HepG2 (cell line): ENCODE results near the gene THADA.

Experiments
- BHLHE40 ChIP-seq: IDR thresholded peaks from 2 replicates; pipeline ENCODE4 v1.6.1; 2011; ENCODE audit warnings: low read length, improper control_type of control experiment
- CEBPB ChIP-seq: IDR thresholded peaks from 2 replicates; pipeline ENCODE4 v1.6.1; 2011; ENCODE audit warnings: low read depth, low read length, improper control_type of control experiment, borderline replicate concordance
- CREB1 ChIP-seq, 2 experiments: fragments of 450-650 bp in 1 of 2; IDR thresholded peaks; 2 replicates each; pipeline ENCODE4 v1.6.1; 2016 to 2017; ENCODE audit warnings: control low read depth in 1 of 2, mild to moderate bottlenecking in 1 of 2, missing compliant biosample characterization in 1 of 2, missing genetic modification characterization in 1 of 2
- FOXA3 ChIP-seq: IDR thresholded peaks from 2 replicates; pipeline ENCODE4 v1.6.1; 2016; ENCODE audit warnings: missing genetic modification reagents, missing compliant biosample characterization
- MAFK ChIP-seq, 2 experiments: IDR thresholded peaks in 1 of 2; conservative IDR thresholded peaks in 1 of 2; 2 replicates each; pipeline ENCODE4 v1.6.1; 2011; ENCODE audit warnings: improper control_type of control experiment in 2 of 2, low read length in 2 of 2
- NFE2 ChIP-seq: sonication (generic); formaldehyde crosslinking; IDR thresholded peaks from 2 replicates; pipeline ENCODE4 v1.4.0; 2020; ENCODE audit warnings: missing genetic modification reagents
- NFIC ChIP-seq: IDR thresholded peaks from 2 replicates; pipeline ENCODE4 v1.6.1; 2012; ENCODE audit warnings: mild to moderate bottlenecking, low read length, inconsistent platforms
- POLR2AphosphoS5 ChIP-seq: IDR thresholded peaks from 2 replicates; pipeline ENCODE4 v1.6.1; 2012; ENCODE audit warnings: low read depth, low read length
- ZNF441 ChIP-seq: sonication (generic); formaldehyde crosslinking; IDR thresholded peaks from 2 replicates; pipeline ENCODE4 v1.7.0; 2021; ENCODE audit warnings: missing genetic modification reagents, borderline replicate concordance
- ZNF749 ChIP-seq: sonication (generic); formaldehyde crosslinking; IDR thresholded peaks from 2 replicates; pipeline ENCODE4 v1.8.0; 2022; ENCODE audit warnings: mild to moderate bottlenecking, missing genetic modification reagents, moderate library complexity, borderline replicate concordance
- TF ChIP-seq, protein P1 (sequence below): sonication (generic); formaldehyde crosslinking; IDR thresholded peaks from 2 replicates; pipeline ENCODE4 v1.5.0; 2020; ENCODE audit warnings: mild to moderate bottlenecking, missing genetic modification reagents, moderate library complexity
- TF ChIP-seq, protein P2 (sequence below): sonication (generic); formaldehyde crosslinking; IDR thresholded peaks from 2 replicates; pipeline ENCODE4 v1.4.0; 2020; ENCODE audit warnings: missing genetic modification reagents, mild to moderate bottlenecking, borderline replicate concordance
- TF ChIP-seq, protein P3 (sequence below): sonication (generic); formaldehyde crosslinking; IDR thresholded peaks from 2 replicates; pipeline ENCODE4 v1.5.1; 2020; ENCODE audit warnings: mild to moderate bottlenecking, missing genetic modification reagents, moderate library complexity

DNA sequence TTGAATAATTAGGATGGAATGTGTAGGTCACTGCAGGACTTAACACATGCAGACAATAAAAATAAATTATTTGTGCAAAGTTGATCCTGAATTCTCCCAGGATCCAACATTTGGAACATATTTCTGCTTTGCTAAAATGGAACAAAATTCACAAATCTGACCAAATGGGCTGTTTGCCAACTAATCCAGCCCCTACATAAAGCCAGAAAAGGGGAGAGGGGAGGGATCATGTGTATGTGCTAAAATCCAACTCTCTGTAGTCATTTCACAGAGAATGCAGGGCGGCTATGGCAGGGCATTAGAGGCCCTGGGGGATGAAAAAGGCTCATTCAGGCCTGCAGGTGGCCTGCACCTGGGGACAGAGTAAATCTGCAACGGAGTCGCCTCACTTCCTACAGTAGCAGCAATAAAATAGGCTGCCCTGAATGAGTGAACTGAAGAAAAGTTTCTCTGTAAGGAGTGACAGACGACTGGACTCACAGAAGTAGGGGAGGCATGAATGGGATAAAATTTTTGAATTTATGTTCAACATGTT, 365.4 kb downstream of the THADA start:
- TF ChIP-seq BHLHE40 (no peak), ZNF441 (CRISPR knock-in tag) (no peak), NFE2 (no peak), POLR2AphosphoS5 (no peak), NFIC (no peak), CEBPB (no peak), ZNF749 (CRISPR knock-in tag) (no peak), CREB1 (IDR thresholded peaks at IDR 0.05) (no peak), CREB1 (CRISPR knock-in tag; IDR thresholded peaks at IDR 0.05) (no peak), MAFK (conservative IDR thresholded peaks at IDR 0.05 in 1 of 2, IDR thresholded peaks at IDR 0.05 in 1 of 2; ENCODE audit: low read length in 2 of 2) (no peak), FOXA3 (CRISPR knock-in tag) (no peak)
- TF ChIP-seq, protein P1, sequence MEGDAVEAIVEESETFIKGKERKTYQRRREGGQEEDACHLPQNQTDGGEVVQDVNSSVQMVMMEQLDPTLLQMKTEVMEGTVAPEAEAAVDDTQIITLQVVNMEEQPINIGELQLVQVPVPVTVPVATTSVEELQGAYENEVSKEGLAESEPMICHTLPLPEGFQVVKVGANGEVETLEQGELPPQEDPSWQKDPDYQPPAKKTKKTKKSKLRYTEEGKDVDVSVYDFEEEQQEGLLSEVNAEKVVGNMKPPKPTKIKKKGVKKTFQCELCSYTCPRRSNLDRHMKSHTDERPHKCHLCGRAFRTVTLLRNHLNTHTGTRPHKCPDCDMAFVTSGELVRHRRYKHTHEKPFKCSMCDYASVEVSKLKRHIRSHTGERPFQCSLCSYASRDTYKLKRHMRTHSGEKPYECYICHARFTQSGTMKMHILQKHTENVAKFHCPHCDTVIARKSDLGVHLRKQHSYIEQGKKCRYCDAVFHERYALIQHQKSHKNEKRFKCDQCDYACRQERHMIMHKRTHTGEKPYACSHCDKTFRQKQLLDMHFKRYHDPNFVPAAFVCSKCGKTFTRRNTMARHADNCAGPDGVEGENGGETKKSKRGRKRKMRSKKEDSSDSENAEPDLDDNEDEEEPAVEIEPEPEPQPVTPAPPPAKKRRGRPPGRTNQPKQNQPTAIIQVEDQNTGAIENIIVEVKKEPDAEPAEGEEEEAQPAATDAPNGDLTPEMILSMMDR: peak; percentile 30; the same call in 1 of the 2 replicates
- TF ChIP-seq, protein P2, sequence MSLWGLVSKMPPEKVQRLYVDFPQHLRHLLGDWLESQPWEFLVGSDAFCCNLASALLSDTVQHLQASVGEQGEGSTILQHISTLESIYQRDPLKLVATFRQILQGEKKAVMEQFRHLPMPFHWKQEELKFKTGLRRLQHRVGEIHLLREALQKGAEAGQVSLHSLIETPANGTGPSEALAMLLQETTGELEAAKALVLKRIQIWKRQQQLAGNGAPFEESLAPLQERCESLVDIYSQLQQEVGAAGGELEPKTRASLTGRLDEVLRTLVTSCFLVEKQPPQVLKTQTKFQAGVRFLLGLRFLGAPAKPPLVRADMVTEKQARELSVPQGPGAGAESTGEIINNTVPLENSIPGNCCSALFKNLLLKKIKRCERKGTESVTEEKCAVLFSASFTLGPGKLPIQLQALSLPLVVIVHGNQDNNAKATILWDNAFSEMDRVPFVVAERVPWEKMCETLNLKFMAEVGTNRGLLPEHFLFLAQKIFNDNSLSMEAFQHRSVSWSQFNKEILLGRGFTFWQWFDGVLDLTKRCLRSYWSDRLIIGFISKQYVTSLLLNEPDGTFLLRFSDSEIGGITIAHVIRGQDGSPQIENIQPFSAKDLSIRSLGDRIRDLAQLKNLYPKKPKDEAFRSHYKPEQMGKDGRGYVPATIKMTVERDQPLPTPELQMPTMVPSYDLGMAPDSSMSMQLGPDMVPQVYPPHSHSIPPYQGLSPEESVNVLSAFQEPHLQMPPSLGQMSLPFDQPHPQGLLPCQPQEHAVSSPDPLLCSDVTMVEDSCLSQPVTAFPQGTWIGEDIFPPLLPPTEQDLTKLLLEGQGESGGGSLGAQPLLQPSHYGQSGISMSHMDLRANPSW (CRISPR knock-in tag): no peak
- TF ChIP-seq, protein P3, sequence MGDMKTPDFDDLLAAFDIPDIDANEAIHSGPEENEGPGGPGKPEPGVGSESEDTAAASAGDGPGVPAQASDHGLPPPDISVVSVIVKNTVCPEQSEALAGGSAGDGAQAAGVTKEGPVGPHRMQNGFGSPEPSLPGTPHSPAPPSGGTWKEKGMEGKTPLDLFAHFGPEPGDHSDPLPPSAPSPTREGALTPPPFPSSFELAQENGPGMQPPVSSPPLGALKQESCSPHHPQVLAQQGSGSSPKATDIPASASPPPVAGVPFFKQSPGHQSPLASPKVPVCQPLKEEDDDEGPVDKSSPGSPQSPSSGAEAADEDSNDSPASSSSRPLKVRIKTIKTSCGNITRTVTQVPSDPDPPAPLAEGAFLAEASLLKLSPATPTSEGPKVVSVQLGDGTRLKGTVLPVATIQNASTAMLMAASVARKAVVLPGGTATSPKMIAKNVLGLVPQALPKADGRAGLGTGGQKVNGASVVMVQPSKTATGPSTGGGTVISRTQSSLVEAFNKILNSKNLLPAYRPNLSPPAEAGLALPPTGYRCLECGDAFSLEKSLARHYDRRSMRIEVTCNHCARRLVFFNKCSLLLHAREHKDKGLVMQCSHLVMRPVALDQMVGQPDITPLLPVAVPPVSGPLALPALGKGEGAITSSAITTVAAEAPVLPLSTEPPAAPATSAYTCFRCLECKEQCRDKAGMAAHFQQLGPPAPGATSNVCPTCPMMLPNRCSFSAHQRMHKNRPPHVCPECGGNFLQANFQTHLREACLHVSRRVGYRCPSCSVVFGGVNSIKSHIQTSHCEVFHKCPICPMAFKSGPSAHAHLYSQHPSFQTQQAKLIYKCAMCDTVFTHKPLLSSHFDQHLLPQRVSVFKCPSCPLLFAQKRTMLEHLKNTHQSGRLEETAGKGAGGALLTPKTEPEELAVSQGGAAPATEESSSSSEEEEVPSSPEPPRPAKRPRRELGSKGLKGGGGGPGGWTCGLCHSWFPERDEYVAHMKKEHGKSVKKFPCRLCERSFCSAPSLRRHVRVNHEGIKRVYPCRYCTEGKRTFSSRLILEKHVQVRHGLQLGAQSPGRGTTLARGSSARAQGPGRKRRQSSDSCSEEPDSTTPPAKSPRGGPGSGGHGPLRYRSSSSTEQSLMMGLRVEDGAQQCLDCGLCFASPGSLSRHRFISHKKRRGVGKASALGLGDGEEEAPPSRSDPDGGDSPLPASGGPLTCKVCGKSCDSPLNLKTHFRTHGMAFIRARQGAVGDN: no peak
